ENCODE results near the gene NEO1.

Gene NEO1

DNA sequence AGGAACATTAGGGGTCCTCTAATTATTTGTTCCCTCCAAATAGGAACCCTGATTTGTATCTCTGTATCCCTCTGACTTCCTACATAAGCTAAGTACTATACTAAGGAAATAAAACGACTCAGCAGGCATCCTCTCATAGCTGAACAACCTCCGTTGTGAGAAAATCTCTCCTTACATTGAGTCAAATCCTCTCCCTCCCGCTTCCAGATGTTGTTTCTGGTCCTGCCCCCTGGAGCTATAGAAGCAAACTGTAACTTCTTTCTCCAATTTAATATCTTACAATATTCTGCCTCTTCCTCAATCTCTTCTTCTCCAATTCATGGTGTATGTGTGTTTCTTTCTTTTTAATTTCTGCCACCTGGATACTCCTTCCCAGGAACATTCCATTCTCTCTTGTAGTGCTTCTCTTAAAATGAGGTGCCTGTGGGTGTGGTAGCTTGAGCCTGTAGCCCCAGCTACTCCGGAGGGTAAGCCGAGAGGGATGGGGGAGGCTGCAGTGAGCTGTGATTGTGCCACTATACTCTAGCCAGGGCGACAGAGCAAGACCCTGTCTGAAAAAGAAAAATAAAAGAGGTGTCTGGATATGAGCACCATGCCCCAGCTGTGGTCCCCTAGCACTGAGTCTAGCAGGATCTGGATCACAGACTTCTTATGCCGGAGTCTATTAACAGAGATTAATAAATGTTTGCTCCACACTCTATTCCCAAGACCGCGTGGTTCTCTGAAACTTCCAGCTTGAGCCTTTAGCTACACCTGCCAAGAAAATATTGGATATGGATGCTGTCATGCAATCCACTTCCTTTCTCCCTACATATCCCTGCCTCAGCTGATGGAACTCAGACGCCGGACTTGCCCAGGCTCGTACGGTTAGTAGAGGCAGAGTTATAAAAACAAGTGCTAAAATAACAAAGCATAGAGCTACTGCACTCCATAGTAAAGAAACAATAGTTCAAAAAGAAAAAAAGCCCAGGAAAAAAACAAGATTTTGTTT is 42.9 kb upstream of the NEO1 start:
- Histone ChIP-seq H3K27me3 (replicated peaks; ENCODE audit: control insufficient read depth, insufficient read depth, low read length) (no peaks in the 10 kb centered on the region), H3K4me3 (replicated peaks; ENCODE audit: low read depth, low read length) (no peak overlapping the region), H3K36me3 (ENCODE audit: control insufficient read depth, insufficient read depth, low read length) (no peaks in the 10 kb centered on the region)
- no peak for DNase-seq (ENCODE audit: extremely low read depth, insufficient read length)
- TF ChIP-seq CTCF (IDR thresholded peaks at IDR 0.05; ENCODE audit: insufficient read depth, low read length, poor library complexity, severe bottlenecking): no peak

DNA sequence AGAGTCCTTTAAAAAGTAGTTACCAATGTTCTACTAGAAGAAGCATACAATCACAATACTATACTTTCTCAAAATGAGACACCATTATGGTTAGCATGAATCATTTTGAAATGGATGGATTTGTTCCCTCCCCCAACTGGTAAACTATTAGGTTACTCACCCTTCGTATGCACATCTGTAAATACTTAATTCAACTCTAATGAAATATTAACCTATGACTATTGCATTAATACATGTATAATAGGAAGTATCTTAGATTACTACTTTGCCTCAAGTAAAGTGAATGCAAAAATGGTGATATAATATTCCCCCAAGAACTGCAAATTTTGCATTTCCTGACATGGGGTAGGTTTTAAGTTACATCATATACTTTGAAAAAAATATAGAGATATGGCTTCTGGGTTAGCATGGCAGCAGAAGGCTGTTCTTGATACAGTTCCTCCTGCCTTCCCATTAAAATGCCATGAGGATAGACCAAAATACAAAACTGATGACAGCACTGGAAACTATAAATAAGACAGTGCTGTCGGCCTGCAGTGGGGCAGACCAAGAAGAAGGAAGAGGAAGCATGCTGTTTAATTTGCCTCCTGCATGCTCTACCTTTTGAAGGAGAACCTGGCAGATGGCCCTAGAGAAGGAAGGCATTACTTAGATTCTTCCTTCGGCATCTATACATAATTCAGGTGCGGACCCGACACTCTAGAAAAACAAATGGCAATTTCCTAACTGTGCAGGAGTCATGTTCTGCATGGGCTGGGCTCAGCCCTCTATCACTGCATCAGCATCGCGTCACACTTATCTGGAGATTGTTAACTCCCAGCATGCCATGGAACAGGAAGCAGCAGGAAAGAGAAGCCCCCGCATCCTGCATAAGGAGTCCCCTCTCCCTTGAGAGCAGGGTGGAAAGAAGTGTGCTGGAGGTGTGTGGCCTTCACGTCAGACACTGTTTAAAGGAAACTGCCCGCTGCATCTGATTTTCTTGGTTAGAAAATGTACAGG is 41.8 kb upstream of the NEO1 start:
- DNase-seq (ENCODE audit: extremely low read depth, insufficient read length): no peak
- no peak for TF ChIP-seq CTCF (IDR thresholded peaks at IDR 0.05; ENCODE audit: insufficient read depth, low read length, poor library complexity, severe bottlenecking)

DNA sequence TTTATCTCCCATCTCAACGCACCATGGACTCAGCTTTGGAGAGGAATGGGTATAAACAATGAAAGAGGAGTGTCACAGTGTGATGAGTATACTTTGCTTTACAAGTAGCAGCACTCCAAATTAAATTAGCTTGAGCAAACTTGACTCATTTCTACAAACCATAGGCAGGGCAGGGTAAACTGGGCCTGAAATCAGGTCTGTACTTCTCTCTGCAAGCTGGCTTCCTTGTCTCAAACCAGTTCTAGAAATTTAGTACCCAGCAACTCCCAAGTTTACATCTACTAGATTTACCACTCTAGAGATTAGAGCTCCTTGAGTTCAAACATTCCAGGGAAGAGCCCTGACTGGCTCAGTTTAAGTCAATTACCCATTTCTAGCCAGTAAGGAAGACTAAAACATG is 37.4 kb upstream of the NEO1 start:
- no peak for TF ChIP-seq CTCF (IDR thresholded peaks at IDR 0.05; ENCODE audit: insufficient read depth, low read length, poor library complexity, severe bottlenecking)
- H3K4me3 ChIP-seq (replicated peaks; ENCODE audit: low read depth, low read length): no peak overlapping the region
- H3K36me3 ChIP-seq (ENCODE audit: control insufficient read depth, insufficient read depth, low read length): no peaks in the 10 kb centered on the region
- no peak for DNase-seq (ENCODE audit: extremely low read depth, insufficient read length)
- H3K27me3 ChIP-seq (replicated peaks; ENCODE audit: control insufficient read depth, insufficient read depth, low read length): no peaks in the 10 kb centered on the region

More for the DNA sequence above, 41.8 kb upstream of the NEO1 start:
- H3K36me3 ChIP-seq (ENCODE audit: control insufficient read depth, insufficient read depth, low read length): no peaks in the 10 kb centered on the region
- H3K27me3 ChIP-seq (replicated peaks; ENCODE audit: control insufficient read depth, insufficient read depth, low read length): no peaks in the 10 kb centered on the region
- H3K4me3 ChIP-seq (replicated peaks; ENCODE audit: low read depth, low read length): no peak overlapping the region

DNA sequence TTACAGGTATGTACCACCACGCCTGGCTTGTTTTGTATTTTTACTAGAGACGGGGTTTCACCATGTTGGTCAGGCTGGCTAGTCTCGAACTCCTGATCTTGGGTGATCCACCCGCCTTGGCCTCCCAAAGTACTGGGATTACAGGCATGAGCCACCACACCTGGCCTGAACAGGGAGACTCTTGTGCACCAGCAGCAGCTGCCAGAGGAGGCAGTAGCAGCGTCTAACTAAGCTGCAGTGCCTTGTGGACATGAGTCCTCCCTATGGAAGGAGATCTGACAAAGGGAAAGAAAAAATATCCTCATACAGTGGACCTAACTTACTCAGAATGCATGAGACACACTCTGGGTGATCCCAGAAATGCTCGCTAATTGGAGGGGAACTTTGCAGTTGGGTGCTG is 36.8 kb upstream of the NEO1 start:
- Histone ChIP-seq H3K4me3 (replicated peaks; ENCODE audit: low read depth, low read length) (no peak overlapping the region), H3K36me3 (ENCODE audit: control insufficient read depth, insufficient read depth, low read length) (no peaks in the 10 kb centered on the region), H3K27me3 (replicated peaks; ENCODE audit: control insufficient read depth, insufficient read depth, low read length) (no peaks in the 10 kb centered on the region)
- TF ChIP-seq CTCF (IDR thresholded peaks at IDR 0.05; ENCODE audit: insufficient read depth, low read length, poor library complexity, severe bottlenecking): no peak
- no peak for DNase-seq (ENCODE audit: extremely low read depth, insufficient read length)

GRCh38 chr15:73017987-73018386 is 34.3 kb upstream of the NEO1 start:
- no peak for DNase-seq (ENCODE audit: extremely low read depth, insufficient read length)
- no peak overlapping the region for H3K4me3 ChIP-seq (replicated peaks; ENCODE audit: low read depth, low read length)
- TF ChIP-seq CTCF (IDR thresholded peaks at IDR 0.05; ENCODE audit: insufficient read depth, low read length, poor library complexity, severe bottlenecking): no peak
- H3K27me3 ChIP-seq (replicated peaks; ENCODE audit: control insufficient read depth, insufficient read depth, low read length): no peaks in the 10 kb centered on the region
- no peaks in the 10 kb centered on the region for H3K36me3 ChIP-seq (ENCODE audit: control insufficient read depth, insufficient read depth, low read length)
